IPS DF 19.7 (cell line): ENCODE data around the gene SLC2A8.

ENCODE experiments used
- DNase-seq: peaks from one replicate; pipeline ENCODE4 v3.0.0-alpha.2; 2013; ENCODE audit warnings: low read depth, low spot score

SLC2A8 gene

GRCh38 chr9:127382541-127382940 lies 14.4 kb upstream of the SLC2A8 start:
- no peak for DNase-seq

DNA sequence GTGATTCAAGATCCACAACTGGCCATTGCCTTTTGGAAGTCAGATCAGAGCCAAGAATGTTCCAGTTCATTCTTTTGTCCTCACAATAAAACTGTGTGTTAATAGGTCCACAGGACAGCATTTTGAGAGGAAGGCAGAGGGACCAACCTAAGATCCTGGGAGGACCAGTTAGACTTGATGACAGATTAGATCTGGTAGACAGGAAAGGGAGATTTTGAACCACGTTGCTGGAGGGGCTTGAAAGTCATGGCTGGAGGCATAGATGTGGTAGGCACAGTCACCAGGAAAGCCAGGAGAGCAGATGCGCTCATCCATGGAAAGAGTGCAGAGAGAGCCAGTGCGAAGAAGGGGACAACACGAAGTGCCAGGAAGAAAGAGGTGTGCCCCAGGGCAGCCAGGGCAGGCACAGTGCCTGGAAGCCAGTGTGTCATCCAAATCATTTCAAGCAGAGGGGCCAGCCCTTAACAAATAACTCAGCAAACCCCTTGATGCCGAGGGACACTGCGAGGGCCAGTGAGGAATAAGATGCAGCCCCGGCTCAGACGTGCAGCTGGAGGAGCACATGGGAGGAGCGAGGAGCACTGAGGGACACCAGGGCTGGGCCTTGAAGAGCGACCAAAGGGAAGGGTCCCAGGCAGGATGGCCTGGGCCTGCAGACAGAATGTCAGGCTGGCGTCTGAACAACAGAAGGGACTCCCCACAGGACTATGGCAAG lies 12.8 kb upstream of the SLC2A8 start:
- no peak for DNase-seq

GRCh38 chr9:127384901-127385300 lies 12.1 kb upstream of the SLC2A8 start:
- no peak for DNase-seq

GRCh38 chr9:127386249-127386648 lies 10.7 kb upstream of the SLC2A8 start:
- DNase-seq, result no peak

DNA sequence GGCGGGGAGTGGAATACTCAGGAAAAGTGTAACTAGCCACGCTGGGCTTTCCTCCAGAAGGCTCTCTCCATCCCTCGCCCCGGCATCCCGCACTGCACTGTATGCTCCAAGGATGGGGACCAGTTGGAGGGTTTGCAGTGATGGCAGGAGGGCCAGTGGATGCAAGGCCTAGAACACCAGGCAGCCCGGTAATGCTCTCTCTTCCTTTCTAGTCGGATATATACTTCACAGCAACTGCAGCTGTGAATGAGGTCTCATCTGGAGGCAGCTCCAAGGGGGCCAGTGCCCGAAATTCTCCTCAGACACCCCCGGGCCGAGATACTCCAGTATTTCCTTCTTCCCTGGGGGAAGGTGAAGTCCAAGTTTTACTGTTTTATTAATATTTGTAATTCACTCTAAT lies 10.0 kb upstream of the SLC2A8 start:
- no peak for DNase-seq

GRCh38 chr9:127388037-127388855 lies 8.7 kb upstream of the SLC2A8 start:
- DNase-seq, result no peak

GRCh38 chr9:127388856-127389238 lies 8.1 kb upstream of the SLC2A8 start:
- DNase-seq, result no peak

GRCh38 chr9:127389381-127390247 lies 7.4 kb upstream of the SLC2A8 start:
- no peak for DNase-seq

GRCh38 chr9:127390248-127390545 lies 6.8 kb upstream of the SLC2A8 start:
- no peak for DNase-seq

GRCh38 chr9:127390563-127390962 lies 6.4 kb upstream of the SLC2A8 start:
- no peak for DNase-seq

DNA sequence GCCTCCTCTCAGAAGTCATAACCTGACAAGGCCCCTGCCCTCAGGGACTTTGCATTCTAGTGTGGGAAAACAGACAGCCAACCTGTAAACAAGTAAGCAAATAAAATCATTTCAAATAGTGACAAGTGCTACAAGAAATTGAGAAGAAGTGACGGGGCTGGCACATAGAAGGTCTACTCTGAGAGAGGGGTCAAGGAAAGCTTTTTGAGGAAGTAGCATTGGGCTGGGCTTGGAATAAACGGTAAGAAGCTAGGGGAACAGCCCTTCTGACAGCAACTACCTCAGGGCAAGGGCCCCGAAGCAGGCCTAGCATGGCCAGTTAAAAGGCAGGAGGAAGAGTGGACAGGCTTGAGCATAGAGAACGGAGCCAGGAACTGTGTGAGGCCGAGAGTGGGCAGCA lies 4.8 kb upstream of the SLC2A8 start:
- no peak for DNase-seq

GRCh38 chr9:127392976-127393375 lies 4.0 kb upstream of the SLC2A8 start:
- DNase-seq, result no peak

DNA sequence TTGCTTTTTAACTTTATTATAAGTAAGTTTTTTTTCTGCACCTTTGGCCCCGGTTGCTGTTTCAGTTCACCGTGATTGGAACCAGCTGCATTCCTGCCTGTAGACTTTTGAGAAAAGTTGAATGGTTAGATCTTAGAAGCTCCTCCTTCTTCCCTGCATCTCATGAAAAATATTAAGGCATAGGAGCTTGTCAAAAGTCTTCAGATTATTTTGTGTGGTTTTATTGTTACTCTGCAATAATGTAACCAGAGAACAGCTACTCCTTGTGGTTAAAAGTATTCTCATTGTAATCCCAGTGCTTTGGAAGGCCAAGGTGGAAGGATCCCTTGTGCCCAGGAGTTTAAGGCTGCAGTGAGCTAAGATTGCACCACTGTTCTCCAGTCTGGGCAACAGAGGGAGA lies 3.3 kb upstream of the SLC2A8 start:
- DNase-seq, result no peak

DNA sequence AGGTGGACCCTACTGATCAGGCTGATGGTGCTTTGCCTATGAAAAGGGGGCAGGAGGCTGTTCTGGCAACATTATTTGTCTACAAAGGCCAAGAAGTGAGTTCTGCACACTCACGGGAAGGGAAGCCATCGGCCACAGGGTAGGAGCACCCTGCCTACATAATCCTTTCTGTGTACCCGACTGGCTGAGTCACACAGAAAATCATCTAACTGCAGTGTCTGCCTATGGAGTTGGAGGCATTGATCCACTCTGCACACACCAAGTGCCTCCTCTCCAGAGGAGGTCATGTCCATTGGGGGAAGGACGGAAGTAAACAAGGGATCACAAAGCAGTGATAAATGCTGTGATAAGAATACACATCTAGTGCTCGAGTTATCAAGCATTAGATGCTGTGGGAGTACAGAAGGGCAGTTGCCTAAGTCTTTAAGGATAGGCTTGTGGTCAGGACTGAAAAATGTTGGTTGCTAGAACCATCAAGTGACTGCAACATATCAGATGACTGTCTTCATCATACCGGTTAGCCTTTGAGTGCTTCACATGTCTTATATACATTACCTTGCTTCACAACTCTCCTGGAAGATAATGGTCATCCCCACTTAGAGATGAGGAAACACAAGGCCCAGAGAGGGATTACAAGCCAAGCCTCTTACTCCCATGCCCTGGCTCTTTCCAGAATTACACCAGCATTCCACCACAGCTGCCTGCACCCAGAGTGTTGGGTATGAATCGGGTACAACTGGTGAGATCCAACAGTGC lies 1.3 kb upstream of the SLC2A8 start:
- no peak for DNase-seq

GRCh38 chr9:127396253-127396807 lies 639 bp upstream of the SLC2A8 start:
- no peak for DNase-seq

DNA sequence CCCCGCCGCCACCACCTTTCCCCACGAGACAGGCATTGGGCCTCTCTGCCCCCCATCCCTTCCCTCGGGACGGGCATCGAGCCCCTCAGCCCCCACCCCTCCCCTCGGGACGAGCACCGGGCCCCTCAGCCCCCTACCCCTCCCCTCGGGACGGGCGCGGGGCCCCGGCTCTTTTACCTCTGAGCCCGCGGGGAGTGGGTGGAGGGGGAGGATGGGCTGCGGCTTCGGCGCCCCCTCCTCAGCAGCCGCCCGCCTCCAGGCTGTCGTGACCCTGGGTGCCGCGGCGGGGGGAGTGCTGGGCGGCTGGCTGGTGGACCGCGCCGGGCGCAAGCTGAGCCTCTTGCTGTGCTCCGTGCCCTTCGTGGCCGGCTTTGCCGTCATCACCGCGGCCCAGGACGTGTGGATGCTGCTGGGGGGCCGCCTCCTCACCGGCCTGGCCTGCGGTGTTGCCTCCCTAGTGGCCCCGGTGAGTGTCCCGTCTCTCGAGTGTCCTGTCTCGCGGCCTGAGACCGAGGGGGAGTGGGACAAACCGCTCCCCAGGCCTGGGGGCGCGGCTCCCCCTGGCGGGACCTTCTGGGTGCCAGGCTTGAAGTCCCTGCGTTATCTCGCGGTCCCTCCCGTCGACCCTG lies 791 bp downstream of the SLC2A8 start:
- DNase-seq, result no peak

DNA sequence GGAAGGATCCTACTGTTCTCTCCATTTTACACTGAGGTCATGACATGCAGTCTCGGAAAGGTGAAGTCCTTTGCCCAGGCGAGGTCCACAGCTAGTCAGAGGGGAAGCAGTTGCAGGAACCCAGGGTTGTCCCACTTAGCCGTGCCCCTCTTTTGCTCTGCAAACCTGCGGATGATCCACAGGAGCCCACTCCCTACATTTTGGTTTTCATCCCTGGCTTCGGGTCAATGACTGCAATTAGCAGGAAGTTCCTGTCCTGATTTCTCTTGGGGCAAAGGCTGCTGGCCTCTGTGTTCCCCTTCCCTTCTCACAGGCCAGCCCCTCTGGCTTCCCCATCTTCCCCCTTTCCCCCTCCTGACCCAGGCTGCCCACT lies 1.3 kb downstream of the SLC2A8 start:
- DNase-seq, result no peak

GRCh38 chr9:127398715-127399400 lies 1.9 kb downstream of the SLC2A8 start:
- no peak for DNase-seq

GRCh38 chr9:127399736-127400269 lies 2.8 kb downstream of the SLC2A8 start:
- no peak for DNase-seq
